OCI-LY7 (cell line): ENCODE data around the gene CD300H. TPM values are rescaled to one million over a fixed set of nuclear protein-coding genes. Genes with fewer than 3 reads are reported as not detected.

Experiments
- BruUV-seq: library from RNA; stranded (reverse); fragments of 400-500 nt; replicated peaks from 2 replicates; lab custom pipeline; 2021; lab: Mats Ljungman, UMichigan
- CTCF ChIA-PET: fragments of 300-600 bp; sonication (Branson Sonifier 250); formaldehyde crosslinking; loops from one replicate; lab custom pipeline; 2022; ENCODE audit warnings: antibody characterized with exemption; ENCODE audit not compliant: unreplicated experiment; lab: Charles Lee
- POLR2A ChIA-PET: fragments of 300-600 bp; sonication (Branson Sonifier 250); formaldehyde crosslinking; loops from one replicate; lab custom pipeline; 2022; ENCODE audit warnings: antibody characterized with exemption; lab: Charles Lee
- DNase-seq: peaks from one replicate; pipeline ENCODE4 v3.0.0-alpha.2; 2015; ENCODE audit warnings: low spot score
- H2AFZ ChIP-seq: fragments of 200-600 bp; sonication (generic), shearing (Covaris generic); 2 replicates; pipeline ENCODE4 v1.6.1; 2014; ENCODE audit warnings: mild to moderate bottlenecking, antibody characterized with exemption, low read length, moderate library complexity
- H3K27ac ChIP-seq: fragments of 200-600 bp; sonication (generic); 2 replicates; pipeline ENCODE4 v1.5.1; 2014; ENCODE audit warnings: mixed run types, low read depth, mild to moderate bottlenecking, moderate library complexity, low read length, inconsistent platforms; ENCODE audit not compliant: poor library complexity, severe bottlenecking
- H3K36me3 ChIP-seq: fragments of 200-600 bp; sonication (generic); 2 replicates; pipeline ENCODE4 v1.6.1; 2014; ENCODE audit warnings: mild to moderate bottlenecking, antibody characterized with exemption, low read length, moderate library complexity, mixed read lengths; ENCODE audit not compliant: insufficient read depth
- H3K4me1 ChIP-seq: fragments of 200-600 bp; sonication (generic); 2 replicates; pipeline ENCODE4 v1.5.1; 2014; ENCODE audit warnings: mild to moderate bottlenecking, low read length; ENCODE audit not compliant: insufficient read depth, poor library complexity, severe bottlenecking
- H3K4me2 ChIP-seq: fragments of 200-600 bp; sonication (generic); 2 replicates; pipeline ENCODE4 v1.6.1; 2014; ENCODE audit warnings: mild to moderate bottlenecking, low read length
- H3K4me3 ChIP-seq: fragments of 200-600 bp; sonication (generic); 2 replicates; pipeline ENCODE4 v1.5.1; 2014; ENCODE audit warnings: mild to moderate bottlenecking, low read depth, low read length; ENCODE audit not compliant: poor library complexity, severe bottlenecking
- H3K79me2 ChIP-seq: fragments of 200-600 bp; sonication (generic); 2 replicates; pipeline ENCODE4 v1.6.1; 2016; ENCODE audit warnings: low read depth, mild to moderate bottlenecking, low read length, moderate library complexity, mixed read lengths; ENCODE audit not compliant: insufficient read depth
- H3K9me2 ChIP-seq: fragments of 200-600 bp; sonication (generic); 2 replicates; pipeline ENCODE4 v1.6.1; 2016; ENCODE audit warnings: mild to moderate bottlenecking, low read length, mixed read lengths; ENCODE audit not compliant: insufficient read depth
- H3K9me3 ChIP-seq: fragments of 200-600 bp; sonication (generic); 2 replicates; pipeline ENCODE4 v1.6.1; 2014; ENCODE audit warnings: mild to moderate bottlenecking, mixed run types, low read length, mixed read lengths
- H4K20me1 ChIP-seq: fragments of 200-600 bp; sonication (generic); 2 replicates; pipeline ENCODE4 v1.6.1; 2014; ENCODE audit warnings: mild to moderate bottlenecking, antibody characterized with exemption, low read length, moderate library complexity, mixed read lengths; ENCODE audit not compliant: insufficient read depth
- CTCF ChIP-seq: fragments of 200-600 bp; sonication (generic); conservative IDR thresholded peaks from 2 replicates; pipeline ENCODE4 v1.5.1; 2014; ENCODE audit warnings: mild to moderate bottlenecking, antibody characterized with exemption, low read length, moderate library complexity, mixed read lengths
- EZH2phosphoT487 ChIP-seq: fragments of 200-600 bp; sonication (generic); IDR thresholded peaks from 2 replicates; pipeline ENCODE4 v1.6.1; 2018; ENCODE audit warnings: low read depth, borderline replicate concordance, mild to moderate bottlenecking, mixed run types, antibody characterized with exemption, low read length, moderate library complexity, mixed read lengths
- intact Hi-C: fragments of 100-400 bp; cut with micrococcal nuclease; formaldehyde crosslinking; loops from one replicate; pipeline ENCODE4 v1.10.0; 2022; ENCODE audit not compliant: unreplicated experiment
- total RNA-seq, 2 experiments: library from RNA; depleted of rRNA in 1 of 2; stranded (reverse); fragments of >200 nt in 1 of 2; shearing (Covaris generic) in 1 of 2; gene quantifications; 2 replicates each; pipeline ENCODE4 v1.2.3, GENCODE V29; 2014 to 2022

Gene CD300H
- total RNA-seq, 2 experiments from 2014 or later: not detected

GRCh38 chr17:74525781-74526288, 41.5 kb downstream of the CD300H start:
- Histone ChIP-seq H3K4me3 (no peak overlapping the region), H2AFZ (no peak overlapping the region), H3K4me2 (no peak overlapping the region), H3K9me3 (no peaks in the 10 kb centered on the region), H3K27ac (no peak overlapping the region), H4K20me1 (no peaks in the 10 kb centered on the region), H3K4me1 (no peaks in the 10 kb centered on the region), H3K79me2 (no peaks in the 10 kb centered on the region), H3K36me3 (no peaks in the 10 kb centered on the region), H3K9me2 (no peaks in the 10 kb centered on the region)
- DNase-seq: no peak
- no peak for TF ChIP-seq EZH2phosphoT487
- intact Hi-C loops: no loop called here
- ChIA-PET CTCF (no interaction called here), POLR2A (no interaction called here)
- no TSS peak for BruUV-seq

GRCh38 chr17:74525465-74525725, 41.9 kb downstream of the CD300H start:
- no peak overlapping the region for H2AFZ ChIP-seq
- DNase-seq: no peak
- ChIA-PET CTCF (interaction anchor here (0.5 kb wide), 1 partner anchor 521 kb away, joined by 4 read pairs; the partner anchor contains the start of genes ATP5PD and KCTD2), POLR2A (no interaction called here)
- no peak overlapping the region for H3K4me3 ChIP-seq
- no peak overlapping the region for H3K27ac ChIP-seq
- no peaks in the 10 kb centered on the region for H4K20me1 ChIP-seq
- H3K4me2 ChIP-seq: no peak overlapping the region
- H3K4me1 ChIP-seq: no peaks in the 10 kb centered on the region
- H3K36me3 ChIP-seq: no peaks in the 10 kb centered on the region
- no TSS peak for BruUV-seq
- intact Hi-C loops: no loop called here
- TF ChIP-seq EZH2phosphoT487 (no peak), CTCF (no peak)
- H3K9me3 ChIP-seq: no peaks in the 10 kb centered on the region
- no peaks in the 10 kb centered on the region for H3K79me2 ChIP-seq
- no peaks in the 10 kb centered on the region for H3K9me2 ChIP-seq

GRCh38 chr17:74524653-74525464, 42.5 kb downstream of the CD300H start:
- no TSS peak for BruUV-seq

More at GRCh38 chr17:74524653-74525464, 42.5 kb downstream of the CD300H start:
- no peak for DNase-seq
- no peaks in the 10 kb centered on the region for H3K9me2 ChIP-seq
- no peaks in the 10 kb centered on the region for H3K79me2 ChIP-seq
- H3K4me2 ChIP-seq: no peak overlapping the region
- ChIA-PET POLR2A (no interaction called here), CTCF (interaction anchor here (0.5 kb wide), 1 partner anchor 522 kb away, joined by 4 read pairs; the partner anchor contains the start of genes ATP5PD and KCTD2)
- no peak overlapping the region for H2AFZ ChIP-seq
- no peak overlapping the region for H3K27ac ChIP-seq
- no peaks in the 10 kb centered on the region for H3K4me1 ChIP-seq
- H4K20me1 ChIP-seq: no peaks in the 10 kb centered on the region
- intact Hi-C loops: no loop called here
- TF ChIP-seq EZH2phosphoT487: no peak
- TF ChIP-seq CTCF: no peak
- no peaks in the 10 kb centered on the region for H3K36me3 ChIP-seq
- H3K9me3 ChIP-seq: no peaks in the 10 kb centered on the region
- H3K4me3 ChIP-seq: no peak overlapping the region
